Astrocyte of the cerebellum (primary cell): ENCODE results near the gene POLR2L.
A peak's percentile ranks its signal among the peaks of the same experiment; 100 is the strongest.

Experiments used
- DNase-seq: peaks from one replicate; pipeline ENCODE4 v3.0.0-alpha.2; 2011; ENCODE audit warnings: low read depth
- H3K4me3 ChIP-seq: 2 replicates; pipeline ENCODE4 v1.5.1; 2011; ENCODE audit warnings: mild to moderate bottlenecking, low read depth, low read length, moderate library complexity
- in situ Hi-C: cut with HindIII; loops from 2 replicates; pipeline ENCODE4 v1.10.0; 2017; ENCODE audit warnings: low sequenced_read_pairs
- TF ChIP-seq, protein P1 (sequence below): IDR thresholded peaks from 2 replicates; pipeline ENCODE4 v1.5.1; 2012; ENCODE audit warnings: low read length, low read depth, moderate library complexity, mild to moderate bottlenecking; ENCODE audit errors: missing control alignments

POLR2L gene

DNA sequence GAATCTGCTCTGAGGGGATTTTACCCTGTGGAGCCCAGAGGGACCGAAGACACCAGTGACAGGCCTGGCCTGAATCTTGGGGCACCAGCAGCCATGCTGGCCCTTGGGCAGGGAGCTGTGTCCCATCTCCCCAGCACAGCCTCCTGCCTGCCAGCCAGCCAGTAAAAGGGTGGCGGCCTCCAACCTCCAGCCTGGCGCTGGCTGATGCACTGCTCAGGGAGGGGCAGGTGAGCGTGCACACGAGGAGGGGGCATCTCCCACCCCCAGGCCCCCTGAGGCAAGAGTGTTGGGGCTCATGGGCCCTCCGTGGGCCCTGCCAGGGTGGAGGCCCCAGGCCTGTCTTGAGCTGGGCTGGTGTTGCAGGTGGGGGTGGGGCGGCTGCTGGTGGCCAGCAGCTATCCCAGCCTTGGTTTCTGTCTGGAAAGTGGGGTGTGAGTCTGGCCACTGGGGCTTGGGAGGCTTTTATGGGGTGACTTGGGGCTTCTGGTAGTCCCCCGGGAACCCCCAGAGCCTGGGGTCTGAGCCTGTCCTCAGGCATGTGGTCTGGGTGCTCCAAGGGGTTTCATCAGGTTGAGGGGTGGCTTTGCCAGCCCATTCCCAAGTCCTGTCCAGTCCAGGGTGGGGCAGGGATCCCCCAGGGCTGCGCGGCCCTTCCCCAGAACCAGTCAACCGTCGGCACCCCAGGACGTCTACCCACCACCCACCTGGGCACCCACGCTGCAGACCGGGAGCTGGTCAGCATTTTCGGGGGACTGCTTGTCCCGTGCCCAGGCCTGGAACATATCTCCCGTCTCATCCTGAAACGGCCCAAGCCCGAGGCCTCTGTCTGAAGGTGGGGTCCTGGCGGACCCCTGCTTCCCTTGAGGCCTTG is 18.1 kb upstream of the POLR2L start:
- DNase-seq, result no peak
- no peak overlapping the region for H3K4me3 ChIP-seq
- in situ Hi-C loops, result loop anchor here (5.0 kb wide), 1 partner anchor 47 kb away; no protein-coding TSS in a partner anchor
- TF ChIP-seq, protein P1, sequence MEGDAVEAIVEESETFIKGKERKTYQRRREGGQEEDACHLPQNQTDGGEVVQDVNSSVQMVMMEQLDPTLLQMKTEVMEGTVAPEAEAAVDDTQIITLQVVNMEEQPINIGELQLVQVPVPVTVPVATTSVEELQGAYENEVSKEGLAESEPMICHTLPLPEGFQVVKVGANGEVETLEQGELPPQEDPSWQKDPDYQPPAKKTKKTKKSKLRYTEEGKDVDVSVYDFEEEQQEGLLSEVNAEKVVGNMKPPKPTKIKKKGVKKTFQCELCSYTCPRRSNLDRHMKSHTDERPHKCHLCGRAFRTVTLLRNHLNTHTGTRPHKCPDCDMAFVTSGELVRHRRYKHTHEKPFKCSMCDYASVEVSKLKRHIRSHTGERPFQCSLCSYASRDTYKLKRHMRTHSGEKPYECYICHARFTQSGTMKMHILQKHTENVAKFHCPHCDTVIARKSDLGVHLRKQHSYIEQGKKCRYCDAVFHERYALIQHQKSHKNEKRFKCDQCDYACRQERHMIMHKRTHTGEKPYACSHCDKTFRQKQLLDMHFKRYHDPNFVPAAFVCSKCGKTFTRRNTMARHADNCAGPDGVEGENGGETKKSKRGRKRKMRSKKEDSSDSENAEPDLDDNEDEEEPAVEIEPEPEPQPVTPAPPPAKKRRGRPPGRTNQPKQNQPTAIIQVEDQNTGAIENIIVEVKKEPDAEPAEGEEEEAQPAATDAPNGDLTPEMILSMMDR, result no peak

DNA sequence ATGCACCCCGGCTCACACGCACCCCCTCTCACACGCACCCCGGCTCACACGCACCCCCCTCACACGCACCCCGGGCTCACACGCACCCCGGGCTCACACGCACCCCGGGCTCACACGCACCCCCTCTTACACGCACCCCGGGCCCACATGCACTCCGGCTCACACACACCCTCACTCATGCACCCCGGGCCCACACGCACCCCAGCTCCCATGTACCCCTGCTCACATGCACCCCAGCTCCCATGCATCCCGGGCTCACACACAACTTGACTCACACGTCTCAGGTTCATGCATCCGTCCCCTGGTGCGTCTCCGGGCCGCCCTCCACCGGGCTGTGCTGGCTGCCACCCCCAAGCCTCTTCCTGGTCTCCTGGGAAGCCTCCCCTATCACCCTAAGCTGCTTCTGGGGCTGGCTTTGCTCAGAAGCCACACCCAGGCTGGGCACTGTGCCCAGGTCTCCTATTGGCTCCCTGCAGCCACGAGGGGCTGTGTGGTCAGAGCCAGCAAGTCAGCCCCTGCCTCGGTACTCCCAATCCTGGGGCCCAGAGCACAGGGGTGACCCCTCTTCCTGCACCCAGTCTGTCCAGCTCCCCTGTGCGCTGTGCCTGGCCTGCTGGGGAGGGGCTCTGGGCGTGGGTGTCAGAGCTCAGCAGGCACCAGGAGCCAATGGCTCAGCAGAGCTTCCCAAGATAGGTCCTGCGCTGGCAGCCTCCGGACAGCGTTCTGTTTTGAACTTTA is 17.2 kb upstream of the POLR2L start:
- in situ Hi-C loops, result loop anchor here (5.0 kb wide), 1 partner anchor 48 kb away; no protein-coding TSS in a partner anchor
- DNase-seq, result peak; percentile 47
- no peak overlapping the region for H3K4me3 ChIP-seq
- TF ChIP-seq, protein P1, result no peak

DNA sequence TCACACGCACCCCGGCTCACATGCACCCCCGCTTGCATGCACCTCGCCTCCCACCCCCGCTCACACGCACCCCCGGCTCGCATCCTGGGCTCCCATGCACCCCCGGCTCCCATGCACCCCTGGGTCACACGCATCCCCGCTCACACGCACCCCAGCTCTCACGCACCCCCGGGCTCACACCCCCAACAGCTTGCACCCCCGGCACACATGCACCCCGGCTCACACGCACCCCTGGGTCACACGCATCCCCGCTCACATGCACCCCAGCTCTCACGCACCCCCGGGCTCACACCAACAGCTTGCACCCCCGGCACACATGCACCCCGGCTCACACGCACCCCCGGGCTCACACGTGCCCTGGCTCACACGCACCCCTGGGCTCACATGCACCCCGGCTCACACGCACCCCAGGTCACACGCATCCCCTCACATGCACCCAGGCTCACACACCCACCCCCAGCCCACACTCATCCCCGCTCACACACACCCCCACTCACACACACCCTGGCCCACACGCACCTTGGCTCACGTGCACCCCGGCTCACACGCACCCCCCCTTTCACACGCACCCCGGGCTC is 16.5 kb upstream of the POLR2L start:
- no peak overlapping the region for H3K4me3 ChIP-seq
- TF ChIP-seq, protein P1, result no peak
- no peak for DNase-seq
- in situ Hi-C loops, result no loop called here

DNA sequence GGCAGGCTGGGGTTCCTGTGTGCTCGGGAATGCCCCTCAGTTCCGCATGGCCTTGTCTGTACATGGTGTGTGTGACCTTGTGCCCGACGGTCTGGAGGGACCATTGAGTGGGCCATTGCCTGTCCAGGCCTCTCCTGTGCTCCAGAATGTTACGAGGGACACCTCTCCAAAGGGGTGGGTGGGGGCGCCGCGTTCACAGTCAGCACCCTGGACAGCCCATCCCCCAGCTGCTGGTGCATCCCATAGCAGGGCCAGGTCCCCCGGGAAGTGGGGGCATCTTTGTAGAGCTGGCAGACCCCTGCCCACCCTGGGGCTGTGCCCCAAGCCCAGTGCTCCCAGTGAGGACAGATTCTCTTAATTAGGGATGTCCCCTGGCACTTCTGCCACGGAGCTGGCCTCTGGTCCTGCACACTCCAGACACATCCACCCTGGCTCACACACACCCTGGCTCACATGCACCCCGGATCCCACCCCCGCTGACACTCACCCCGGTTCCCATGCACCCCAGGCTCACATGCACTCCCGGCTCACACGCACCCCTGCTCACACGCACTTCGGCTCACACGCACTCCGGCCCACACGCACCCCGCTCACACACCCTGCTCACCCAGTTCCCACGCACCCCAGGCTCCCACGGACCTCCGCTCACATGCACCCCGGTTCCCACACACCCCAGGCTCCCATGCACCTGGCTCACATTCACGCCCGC is 15.9 kb upstream of the POLR2L start:
- TF ChIP-seq, protein P1, result no peak
- no peak for DNase-seq
- in situ Hi-C loops, result no loop called here
- H3K4me3 ChIP-seq, result no peak overlapping the region

DNA sequence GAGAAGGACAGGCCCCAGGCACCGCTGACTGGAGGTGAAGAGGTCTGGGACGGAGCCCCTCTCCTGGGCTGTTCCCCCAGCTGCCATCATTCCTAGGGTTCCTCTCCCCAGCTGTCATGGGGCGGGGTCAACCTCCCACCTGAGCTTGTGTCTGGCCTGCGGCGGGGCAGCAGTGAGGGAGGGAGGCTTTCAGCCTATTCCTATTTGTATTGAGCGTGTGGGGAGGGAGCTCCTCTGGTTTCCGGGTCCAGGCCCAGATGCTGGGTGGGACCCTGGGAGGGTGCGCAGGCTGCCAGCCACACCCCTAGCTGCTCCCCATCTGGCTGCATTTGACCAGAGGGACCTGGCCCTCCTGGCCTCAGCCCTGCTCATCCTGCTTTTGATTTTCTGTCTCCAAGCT is 14.1 kb upstream of the POLR2L start:
- in situ Hi-C loops, result no loop called here
- TF ChIP-seq, protein P1, result no peak
- no peak for DNase-seq
- no peak overlapping the region for H3K4me3 ChIP-seq

DNA sequence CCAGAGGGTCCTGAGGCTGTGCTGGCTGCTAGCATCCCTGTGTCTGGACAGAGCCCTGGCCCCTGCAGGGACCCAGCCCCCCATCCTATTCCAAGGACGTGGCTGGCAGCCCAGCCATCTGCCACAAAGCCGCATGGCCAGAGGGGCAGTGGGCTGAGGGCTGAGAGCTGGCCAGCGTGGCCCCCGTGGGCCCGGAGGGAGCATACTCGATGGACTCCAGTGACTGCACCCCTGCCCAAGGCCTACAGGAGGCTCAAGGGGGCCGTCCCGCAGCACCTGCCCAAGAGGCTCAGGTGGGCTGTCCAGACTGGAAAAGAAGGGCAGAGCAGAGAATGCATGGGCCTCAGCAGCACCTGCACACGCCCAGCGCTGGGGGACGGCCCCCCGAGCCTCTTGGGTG is 13.5 kb upstream of the POLR2L start:
- in situ Hi-C loops, result no loop called here
- no peak overlapping the region for H3K4me3 ChIP-seq
- DNase-seq, result no peak
- TF ChIP-seq, protein P1, result no peak
